ENCODE results near the gene EIF3C. TPM values are rescaled to one million over a fixed set of nuclear protein-coding genes. Genes with fewer than 3 reads are reported as not detected.
"Not testable (repeated sequence)": the region's sequence is repeated elsewhere in the genome, so short reads cannot be mapped to it uniquely, and the experiment has no call there.

EIF3C gene
- total and polyA plus RNA-seq, 2 of the 4 experiments (the other 2 are of a cell fraction), result 132 to 260 TPM

- H3K36me3 ChIP-seq (ENCODE audit: control insufficient read depth, insufficient read depth, low read length); H3K14ac ChIP-seq (replicated peaks; ENCODE audit: low read depth, low read length); H3K27ac ChIP-seq (ENCODE audit: insufficient read depth, low read length); H4K8ac ChIP-seq (ENCODE audit: low read depth in 2 of 2, low read length in 2 of 2); H4K91ac ChIP-seq (ENCODE audit: insufficient read depth, low read depth, low read length); CTCF ChIA-PET; H2AFZ ChIP-seq (replicated peaks; ENCODE audit: low read length, poor library complexity); POLR2A ChIA-PET (ENCODE audit: unreplicated experiment); H3K4me3 ChIP-seq (ENCODE audit: insufficient read depth, low read depth, low read length); H2BK5ac ChIP-seq (ENCODE audit: low read depth, low read length, poor library complexity, severe bottlenecking); H4K5ac ChIP-seq (ENCODE audit: low read depth, low read length); H3K4me1 ChIP-seq (ENCODE audit: control insufficient read depth, insufficient read depth, low read length); H3K18ac ChIP-seq (ENCODE audit: low read depth, low read length); H3K23ac ChIP-seq (ENCODE audit: low read depth, low read length); in situ Hi-C loops (cut with MboI; ENCODE audit: low sequenced_read_pairs); DNase-seq; H2AK5ac ChIP-seq (ENCODE audit: low read depth, low read length); H3K9me3 ChIP-seq (ENCODE audit: control insufficient read depth, insufficient read depth, low read length); H4K20me1 ChIP-seq (ENCODE audit: insufficient read depth, low read length); H3K9ac ChIP-seq (ENCODE audit: low read depth, low read length); H3K56ac ChIP-seq (ENCODE audit: extremely low read depth, insufficient read depth, low read length); H3K9me1 ChIP-seq (ENCODE audit: insufficient read depth, low read length); H2BK20ac ChIP-seq (ENCODE audit: low read depth, low read length); H2AK9ac ChIP-seq (replicated peaks; ENCODE audit: low read depth, low read length, poor library complexity); dilution Hi-C loops (cut with HindIII; ENCODE audit: low sequenced_read_pairs, unreplicated experiment); H2BK120ac ChIP-seq (ENCODE audit: low read depth, low read length); H3K4ac ChIP-seq (ENCODE audit: low read depth, low read length); H3K79me1 ChIP-seq (ENCODE audit: low read depth in 1 of 2, low read length in 2 of 2); BruUV-seq (replicated peaks); H2BK15ac ChIP-seq (ENCODE audit: low read depth, low read length); intact Hi-C loops (cut with micrococcal nuclease); H3K4me2 ChIP-seq (ENCODE audit: low read depth, low read length); H3K27me3 ChIP-seq (ENCODE audit: control insufficient read depth, insufficient read depth, low read length): not testable (repeated sequence)
- ATAC-seq (ENCODE audit: low read depth), result peak; percentile 62
- WGBS, 2 experiments (ENCODE audit: extremely low coverage in 2 of 2, insufficient read length in 1 of 2), result no CpG with 5 or more reads among the region's 7 CpGs
Measured at GRCh38 chr16:28667480-28667879, 43.8 kb upstream of the EIF3C start.

GRCh38 chr16:28668199-28668598 lies 43.1 kb upstream of the EIF3C start:
- intact Hi-C loops (cut with micrococcal nuclease); H3K27ac ChIP-seq (ENCODE audit: insufficient read depth, low read length); DNase-seq; H3K4me1 ChIP-seq (ENCODE audit: control insufficient read depth, insufficient read depth, low read length); H3K9me1 ChIP-seq (ENCODE audit: insufficient read depth, low read length); BruUV-seq (replicated peaks); H3K56ac ChIP-seq (ENCODE audit: extremely low read depth, insufficient read depth, low read length); H2AFZ ChIP-seq (replicated peaks; ENCODE audit: low read length, poor library complexity); in situ Hi-C loops (cut with MboI; ENCODE audit: low sequenced_read_pairs); H2BK15ac ChIP-seq (ENCODE audit: low read depth, low read length); H3K4me2 ChIP-seq (ENCODE audit: low read depth, low read length); H3K4me3 ChIP-seq (ENCODE audit: insufficient read depth, low read depth, low read length); dilution Hi-C loops (cut with HindIII; ENCODE audit: low sequenced_read_pairs, unreplicated experiment); ATAC-seq (ENCODE audit: low read depth); H3K79me1 ChIP-seq (ENCODE audit: low read depth in 1 of 2, low read length in 2 of 2); H3K4ac ChIP-seq (ENCODE audit: low read depth, low read length); H3K27me3 ChIP-seq (ENCODE audit: control insufficient read depth, insufficient read depth, low read length); H3K9ac ChIP-seq (ENCODE audit: low read depth, low read length); H2BK20ac ChIP-seq (ENCODE audit: low read depth, low read length); H3K9me3 ChIP-seq (ENCODE audit: control insufficient read depth, insufficient read depth, low read length); H3K23ac ChIP-seq (ENCODE audit: low read depth, low read length); H3K18ac ChIP-seq (ENCODE audit: low read depth, low read length); H3K14ac ChIP-seq (replicated peaks; ENCODE audit: low read depth, low read length); H2AK9ac ChIP-seq (replicated peaks; ENCODE audit: low read depth, low read length, poor library complexity); H4K91ac ChIP-seq (ENCODE audit: insufficient read depth, low read depth, low read length); H3K36me3 ChIP-seq (ENCODE audit: control insufficient read depth, insufficient read depth, low read length); H2BK120ac ChIP-seq (ENCODE audit: low read depth, low read length); H2BK5ac ChIP-seq (ENCODE audit: low read depth, low read length, poor library complexity, severe bottlenecking); H4K8ac ChIP-seq (ENCODE audit: low read depth in 2 of 2, low read length in 2 of 2); H4K5ac ChIP-seq (ENCODE audit: low read depth, low read length); H4K20me1 ChIP-seq (ENCODE audit: insufficient read depth, low read length); POLR2A ChIA-PET (ENCODE audit: unreplicated experiment); H2AK5ac ChIP-seq (ENCODE audit: low read depth, low read length); CTCF ChIA-PET: not testable (repeated sequence)
- WGBS, 2 experiments (ENCODE audit: extremely low coverage in 2 of 2, insufficient read length in 1 of 2), result no CpG with 5 or more reads among the region's 4 CpGs

Measured in IMR-90 (cell line).